H1 (cell line): Measurements from ENCODE around the gene BRAP.

Source experiments
- BACH1 ChIP-seq: IDR thresholded peaks from 2 replicates; pipeline ENCODE4 v1.6.1; 2012; ENCODE audit warnings: low read length, improper control_type of control experiment
- EP300 ChIP-seq, 2 experiments: IDR thresholded peaks; 1 replicate in 1 of 2; 2 replicates in 1 of 2; pipeline ENCODE4 v1.6.1; 2011 to 2012; ENCODE audit warnings: low read depth in 2 of 2, low read length in 2 of 2, mild to moderate bottlenecking in 2 of 2, borderline replicate concordance in 1 of 2, inconsistent platforms in 1 of 2, moderate library complexity in 1 of 2
- EZH2 ChIP-seq: fragments of 200-600 bp; sonication (generic); IDR thresholded peaks from 2 replicates; pipeline ENCODE4 v1.7.1; 2012; ENCODE audit warnings: low read depth, mild to moderate bottlenecking, moderate library complexity, low read length, inconsistent platforms; ENCODE audit not compliant: severe bottlenecking
- PHF8 ChIP-seq: fragments of 200-600 bp; sonication (generic); conservative IDR thresholded peaks from 2 replicates; pipeline ENCODE4 v1.7.1; 2012; ENCODE audit warnings: low read depth, mild to moderate bottlenecking, inconsistent platforms, low read length, moderate library complexity
- TF ChIP-seq, protein P1 (sequence below), 3 experiments: IDR thresholded peaks; 1 replicate in 2 of 3; 2 replicates in 1 of 3; pipeline versions ENCODE4 v1.5.1 to v1.6.1; 2011; ENCODE audit warnings: low read length in 3 of 3, mild to moderate bottlenecking in 3 of 3, inconsistent platforms in 2 of 3, low read depth in 1 of 3, moderate library complexity in 1 of 3; ENCODE audit not compliant: insufficient read depth in 1 of 3; ENCODE audit errors: control extremely low read depth in 1 of 3

DNA sequence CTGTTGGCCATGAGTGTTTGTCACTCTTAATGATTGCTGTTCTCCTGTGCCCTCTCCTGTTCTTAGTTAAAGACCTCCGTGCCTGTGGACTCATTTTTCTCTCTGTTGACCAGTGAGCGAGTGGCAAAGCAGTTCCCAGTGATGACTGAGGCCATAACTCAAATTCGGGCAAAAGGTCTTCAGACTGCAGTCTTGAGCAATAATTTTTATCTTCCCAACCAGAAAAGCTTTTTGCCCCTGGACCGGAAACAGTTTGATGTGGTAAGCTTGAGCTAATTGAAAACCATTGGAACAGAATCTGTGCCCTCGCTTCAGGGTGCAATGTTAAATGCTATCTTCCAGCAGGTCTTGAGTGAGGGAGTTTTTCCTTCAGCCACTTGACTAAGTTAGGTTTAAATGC lies 19.9 kb upstream of the BRAP start:
- TF ChIP-seq, protein P1, sequence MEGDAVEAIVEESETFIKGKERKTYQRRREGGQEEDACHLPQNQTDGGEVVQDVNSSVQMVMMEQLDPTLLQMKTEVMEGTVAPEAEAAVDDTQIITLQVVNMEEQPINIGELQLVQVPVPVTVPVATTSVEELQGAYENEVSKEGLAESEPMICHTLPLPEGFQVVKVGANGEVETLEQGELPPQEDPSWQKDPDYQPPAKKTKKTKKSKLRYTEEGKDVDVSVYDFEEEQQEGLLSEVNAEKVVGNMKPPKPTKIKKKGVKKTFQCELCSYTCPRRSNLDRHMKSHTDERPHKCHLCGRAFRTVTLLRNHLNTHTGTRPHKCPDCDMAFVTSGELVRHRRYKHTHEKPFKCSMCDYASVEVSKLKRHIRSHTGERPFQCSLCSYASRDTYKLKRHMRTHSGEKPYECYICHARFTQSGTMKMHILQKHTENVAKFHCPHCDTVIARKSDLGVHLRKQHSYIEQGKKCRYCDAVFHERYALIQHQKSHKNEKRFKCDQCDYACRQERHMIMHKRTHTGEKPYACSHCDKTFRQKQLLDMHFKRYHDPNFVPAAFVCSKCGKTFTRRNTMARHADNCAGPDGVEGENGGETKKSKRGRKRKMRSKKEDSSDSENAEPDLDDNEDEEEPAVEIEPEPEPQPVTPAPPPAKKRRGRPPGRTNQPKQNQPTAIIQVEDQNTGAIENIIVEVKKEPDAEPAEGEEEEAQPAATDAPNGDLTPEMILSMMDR (IDR thresholded peaks at IDR 0.05; ENCODE audit: control extremely low read depth in 1 of 3, insufficient read depth in 1 of 3, low read depth in 1 of 3, low read length in 3 of 3) = no peak
- no peak for TF ChIP-seq PHF8
- no peak for TF ChIP-seq BACH1
- no peak for TF ChIP-seq EZH2
- TF ChIP-seq EP300 (IDR thresholded peaks at IDR 0.05; ENCODE audit: borderline replicate concordance in 1 of 2, low read depth in 2 of 2, low read length in 2 of 2) = no peak
